GM18517 (cell line): ENCODE data around the gene PLAC9.

Source experiments
- ATAC-seq: cut with Tn5 transposase; IDR thresholded peaks from one replicate; pipeline ENCODE4 v1.9.1; 2021; ENCODE audit warnings: mild to moderate bottlenecking, moderate library complexity; ENCODE audit not compliant: unreplicated experiment

PLAC9 gene

DNA sequence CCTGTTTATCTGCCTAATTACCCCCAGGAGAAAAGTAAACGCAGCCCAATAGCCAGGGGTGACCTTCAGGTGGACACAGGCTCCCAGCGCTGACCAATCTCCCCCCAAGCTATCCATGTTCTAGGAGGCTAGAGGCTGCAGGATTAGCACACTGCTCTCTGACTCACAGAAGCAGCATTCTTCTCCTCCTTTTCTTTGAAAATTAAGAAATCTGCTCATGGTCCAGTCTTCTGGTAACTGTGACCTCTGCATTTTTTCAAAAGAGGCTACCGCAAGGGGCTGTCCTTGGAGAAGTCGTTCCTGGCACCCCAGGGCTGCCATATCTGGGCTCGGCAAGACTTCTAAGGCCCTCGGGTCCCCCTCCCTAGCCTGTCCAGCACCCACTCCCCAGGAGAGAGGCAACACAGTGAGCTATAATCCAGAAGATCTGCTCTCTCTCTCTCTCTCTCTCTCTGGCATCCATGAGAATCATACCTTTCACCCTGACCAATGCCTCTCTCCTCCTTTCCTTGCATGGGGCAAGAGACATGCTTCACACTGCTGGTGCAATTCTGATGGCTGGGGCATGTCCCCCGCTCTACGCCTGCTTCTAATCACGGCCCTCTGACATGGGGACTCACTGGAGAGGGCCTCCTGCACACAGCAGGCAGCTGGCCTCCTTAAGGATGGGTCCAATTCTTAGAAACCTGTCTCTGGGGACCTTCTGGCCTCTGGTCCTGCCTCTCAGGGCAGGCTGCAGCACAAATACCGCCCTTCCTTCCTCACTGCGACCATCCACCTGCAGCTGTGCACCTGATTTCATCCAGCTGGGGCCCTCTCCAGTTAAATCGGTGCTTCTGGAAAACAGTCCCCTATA is 45.5 kb downstream of the PLAC9 start:
- no peak for ATAC-seq

DNA sequence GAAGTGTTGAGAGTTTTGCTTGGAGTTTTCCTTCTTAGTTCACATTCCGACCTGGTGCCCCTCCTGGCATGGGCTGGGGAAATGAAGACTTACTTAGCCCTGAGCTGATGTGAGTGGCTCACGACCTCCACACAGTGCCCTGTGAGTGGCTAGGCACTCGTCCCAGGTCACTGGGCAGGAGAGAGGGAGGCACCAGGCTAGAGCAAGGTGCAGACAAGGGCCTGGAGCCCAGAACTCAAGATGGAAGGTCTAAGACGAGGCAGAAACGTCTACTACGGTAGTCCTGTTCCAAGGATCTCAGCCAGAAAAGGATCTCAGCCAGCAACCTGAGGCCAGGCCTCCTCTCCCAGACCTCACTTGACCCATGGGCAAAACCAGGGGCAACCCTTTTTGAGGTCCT is 50.5 kb downstream of the PLAC9 start:
- no peak for ATAC-seq

GRCh38 chr10:80183436-80183835 is 50.9 kb downstream of the PLAC9 start:
- no peak for ATAC-seq

DNA sequence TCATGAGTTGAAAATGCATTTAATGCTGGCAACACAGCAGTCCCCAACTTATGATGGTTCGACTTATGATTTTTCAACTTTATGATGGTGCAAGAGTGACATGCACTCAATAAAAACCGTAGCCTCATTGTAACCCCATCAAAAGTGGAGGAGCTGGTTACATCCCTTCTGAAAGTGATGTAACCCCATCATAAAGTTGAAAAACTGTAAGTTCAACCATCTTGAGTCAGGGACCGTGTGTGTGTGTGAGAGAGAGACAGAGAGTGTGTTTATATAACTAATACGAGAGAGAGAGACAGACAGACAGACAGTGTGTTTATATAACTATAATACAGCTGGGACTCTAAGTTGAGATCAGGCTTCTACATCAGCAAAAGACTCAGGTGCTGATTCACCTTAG is 51.8 kb downstream of the PLAC9 start:
- no peak for ATAC-seq

DNA sequence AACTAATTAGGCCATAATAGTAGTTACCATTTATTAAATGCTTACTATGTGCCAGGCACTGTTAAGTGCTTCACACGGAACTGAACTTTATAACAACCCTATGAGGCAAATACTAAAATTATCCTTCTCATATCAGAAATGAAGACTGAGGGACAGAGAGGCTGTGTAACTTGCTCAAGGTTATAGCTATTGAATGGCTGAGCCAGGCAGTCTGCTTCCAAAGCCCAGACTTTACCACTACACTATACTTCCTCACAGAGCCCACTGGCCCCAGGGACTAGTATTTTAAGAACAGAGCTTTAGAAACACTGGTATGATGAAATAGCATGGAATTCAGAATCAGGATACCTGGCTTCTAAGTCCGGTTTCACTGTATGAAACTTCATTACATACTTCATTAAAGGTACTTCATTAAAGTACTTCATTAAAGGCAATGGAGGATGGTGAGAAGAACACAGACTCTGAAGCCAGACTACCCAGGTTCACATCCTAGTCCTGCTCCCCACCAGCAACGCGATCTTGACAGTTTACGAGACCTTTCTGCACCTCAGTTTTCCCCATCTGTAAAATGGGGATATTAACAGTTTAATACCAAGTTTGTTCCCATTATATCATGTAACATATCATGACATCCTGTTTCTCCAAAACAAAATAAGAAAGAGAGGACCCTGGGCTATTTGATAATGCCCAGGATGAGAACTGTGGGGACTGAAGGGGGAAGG is 53.2 kb downstream of the PLAC9 start:
- ATAC-seq: no peak

DNA sequence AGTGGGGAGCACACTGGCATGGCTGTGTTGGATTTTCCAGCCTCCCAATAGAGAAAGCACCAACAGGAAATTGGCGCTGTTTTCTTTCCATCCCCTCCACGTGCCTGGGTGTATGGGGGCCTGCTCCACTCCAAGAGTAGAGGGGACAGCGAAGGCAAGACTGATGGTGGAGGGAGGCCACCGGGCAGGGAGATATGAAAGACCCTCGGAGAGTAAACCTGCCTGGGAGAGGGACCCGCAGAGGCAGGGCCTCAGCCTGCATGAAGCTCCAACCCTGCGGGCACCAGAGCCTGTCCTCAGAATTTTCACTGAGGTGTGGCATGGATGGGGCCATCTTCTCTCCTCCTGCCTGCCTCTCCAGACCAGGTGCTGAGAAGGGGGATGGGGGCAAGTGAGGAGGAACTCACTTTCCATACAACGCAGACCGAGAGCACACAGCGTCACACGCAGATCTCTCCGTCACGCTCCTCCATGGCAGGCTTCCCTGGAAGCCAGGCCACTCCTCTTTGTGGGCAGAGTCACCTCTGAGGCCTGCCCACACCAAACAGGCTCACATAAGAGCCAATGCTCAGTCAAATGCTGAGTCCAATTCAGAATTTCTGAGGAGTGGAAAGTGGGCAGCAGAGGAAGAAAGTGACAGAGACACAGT is 54.0 kb downstream of the PLAC9 start:
- ATAC-seq: no peak

DNA sequence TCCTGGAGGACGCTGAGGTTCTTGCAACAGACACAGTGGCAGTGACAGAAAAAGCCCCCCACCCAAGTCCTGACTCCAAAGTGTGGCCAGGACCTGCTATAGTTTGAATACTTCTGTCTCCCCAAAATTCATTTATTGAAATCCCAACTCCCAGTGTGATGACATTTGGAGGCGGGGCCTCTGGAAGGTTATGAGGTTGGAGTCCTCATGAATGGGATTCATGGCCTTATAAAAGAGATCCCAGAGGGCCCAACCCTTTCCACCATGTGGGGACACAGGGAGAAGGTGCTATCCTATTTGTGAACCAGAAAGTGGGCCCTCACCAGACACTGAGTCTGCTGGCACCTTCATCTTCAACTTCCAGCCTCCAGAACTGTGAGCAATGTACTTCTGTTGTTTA is 54.5 kb downstream of the PLAC9 start:
- no peak for ATAC-seq

- ATAC-seq: peak; percentile 90
Observed at GRCh38 chr10:80187465-80188409, 55.2 kb downstream of the PLAC9 start.

DNA sequence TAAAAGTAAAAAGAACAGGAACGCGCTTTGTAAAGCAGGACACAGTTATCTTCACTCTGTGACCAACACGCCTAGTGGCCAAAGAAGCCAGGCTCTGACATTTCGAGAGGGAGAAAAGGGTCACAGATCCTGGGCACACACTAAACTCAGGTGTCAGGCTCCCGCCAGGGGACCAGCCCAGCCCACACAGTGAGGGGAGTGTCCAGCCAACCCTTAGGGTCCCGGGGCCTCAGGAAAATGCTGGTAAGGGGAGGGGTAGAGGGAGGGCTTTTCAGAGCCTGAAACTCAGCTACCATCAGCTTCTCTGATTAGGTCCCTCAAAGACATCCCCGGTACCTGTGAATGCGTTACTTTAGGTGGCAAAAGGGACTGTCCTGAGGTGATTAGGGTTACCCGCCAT is 56.2 kb downstream of the PLAC9 start:
- no peak for ATAC-seq

GRCh38 chr10:80191589-80192270 is 59.2 kb downstream of the PLAC9 start:
- no peak for ATAC-seq

GRCh38 chr10:80192553-80192952 is 60.0 kb downstream of the PLAC9 start:
- no peak for ATAC-seq

DNA sequence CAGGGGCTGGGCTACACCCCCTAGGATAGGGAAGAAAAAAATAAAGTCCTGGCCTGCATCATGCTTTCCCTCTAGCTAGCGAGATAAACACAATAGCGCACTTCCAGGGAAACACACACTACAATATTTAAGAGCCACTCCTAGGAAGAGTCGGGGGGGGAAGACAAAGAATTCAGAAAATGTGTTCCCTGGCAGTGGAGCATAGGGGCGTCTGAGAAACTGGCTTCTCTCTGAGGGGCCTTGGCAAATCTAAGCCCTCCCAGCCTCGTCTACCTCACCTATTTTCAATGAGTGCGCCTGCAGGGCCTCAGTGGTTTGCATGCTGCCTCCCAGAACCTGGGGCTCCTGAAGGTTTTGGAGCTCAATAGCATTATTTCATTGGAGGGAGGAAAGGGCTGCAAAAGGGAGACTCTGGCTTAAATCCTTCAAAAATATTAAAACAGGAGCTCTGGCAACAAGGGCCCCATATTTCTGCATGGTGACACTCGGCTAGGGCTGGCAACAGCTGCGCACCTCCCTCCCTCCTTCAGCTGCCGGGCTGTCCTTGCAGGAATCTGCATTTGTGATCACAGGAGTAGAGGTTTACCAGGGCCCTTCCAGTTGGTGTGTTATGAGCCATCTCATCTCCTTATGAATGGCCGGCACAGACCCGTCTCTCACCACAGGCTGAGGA is 62.0 kb downstream of the PLAC9 start:
- ATAC-seq: no peak
